ENCODE results near the gene PARVA.

Gene PARVA

GRCh38 chr11:12535321-12535720 lies 157.9 kb downstream of the PARVA start:
- no peak for DNase-seq

- no peak for DNase-seq
Observed at GRCh38 chr11:12536566-12536965, 159.2 kb downstream of the PARVA start.

- DNase-seq: peak; percentile 49
Observed at GRCh38 chr11:12537778-12538401, 160.5 kb downstream of the PARVA start.

- no peak for DNase-seq
Observed at GRCh38 chr11:12538889-12539421, 161.6 kb downstream of the PARVA start.

- no peak for DNase-seq
Observed at GRCh38 chr11:12539572-12539971, 162.2 kb downstream of the PARVA start.

GRCh38 chr11:12540075-12540680 lies 162.8 kb downstream of the PARVA start:
- peak; percentile 26 for DNase-seq

GRCh38 chr11:12540913-12541582 lies 163.7 kb downstream of the PARVA start:
- DNase-seq: no peak

GRCh38 chr11:12541583-12542151 lies 164.3 kb downstream of the PARVA start:
- DNase-seq: no peak

GRCh38 chr11:12542186-12542935 lies 165.0 kb downstream of the PARVA start:
- no peak for DNase-seq

GRCh38 chr11:12543596-12544415 lies 166.4 kb downstream of the PARVA start:
- DNase-seq: no peak

- no peak for DNase-seq
Observed at GRCh38 chr11:12544986-12545775, 167.8 kb downstream of the PARVA start.

- no peak for DNase-seq
Observed at GRCh38 chr11:12546122-12546521, 168.8 kb downstream of the PARVA start.

- DNase-seq: no peak
Observed at GRCh38 chr11:12546660-12547059, 169.3 kb downstream of the PARVA start.

GRCh38 chr11:12547953-12548650 lies 170.7 kb downstream of the PARVA start:
- no peak for DNase-seq

- DNase-seq: no peak
Observed at GRCh38 chr11:12552692-12553091, 175.3 kb downstream of the PARVA start.

GRCh38 chr11:12554122-12554521 lies 176.8 kb downstream of the PARVA start:
- no peak for DNase-seq

- DNase-seq: no peak
Observed at GRCh38 chr11:12556155-12556554, 178.8 kb downstream of the PARVA start.

GRCh38 chr11:12556788-12557384 lies 179.5 kb downstream of the PARVA start:
- no peak for DNase-seq

GRCh38 chr11:12559011-12559410 lies 181.6 kb downstream of the PARVA start:
- no peak for DNase-seq

GRCh38 chr11:12560362-12560761 lies 183.0 kb downstream of the PARVA start:
- no peak for DNase-seq

All from DMS53 (cell line).